ENCODE results near the gene GATAD2B. TPM values are rescaled to one million over a fixed set of nuclear protein-coding genes. Genes with fewer than 3 reads are reported as not detected.

Gene GATAD2B
- total and polyA plus RNA-seq, 8 donors = 31.5 to 41.5 (median 33.1) TPM

DNA sequence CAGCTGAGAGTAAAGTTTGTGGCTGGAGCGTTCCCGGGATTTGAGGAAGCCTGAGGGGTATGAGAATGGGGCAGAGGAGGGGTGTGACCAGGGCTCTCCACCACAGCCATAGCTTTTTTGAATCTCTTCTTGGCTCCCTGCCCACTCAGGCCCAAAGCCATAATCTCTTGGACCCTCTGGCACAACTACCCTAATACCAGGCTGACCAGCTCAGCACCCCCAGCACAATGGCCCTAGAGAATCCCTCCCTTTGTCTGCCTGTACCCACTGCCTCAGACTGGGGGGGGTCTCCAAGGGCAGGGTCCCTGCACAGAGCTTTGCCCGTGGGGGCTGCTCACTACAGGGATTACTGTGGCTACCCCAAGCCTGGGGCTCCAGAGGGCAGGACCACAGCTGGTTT lies 16.2 kb upstream of the GATAD2B start:
- TF ChIP-seq CTCF (IDR thresholded peaks at IDR 0.05) = no peak
- intact Hi-C loops (cut with DNase I) = no loop called here
- no peak for ATAC-seq
- H3K4me1 ChIP-seq = peaks cover 0 to 21% of the 10 kb centered on the region in 2 donors
- H3K27ac ChIP-seq = no peak overlapping the region
- H3K9me3 ChIP-seq = no peaks in the 10 kb centered on the region
- DNase-seq = no peak
- H3K36me3 ChIP-seq = peaks cover 0 to 97% of the 10 kb centered on the region in 2 donors
- no peak overlapping the region for H3K4me3 ChIP-seq
- no peaks in the 10 kb centered on the region for H3K27me3 ChIP-seq

GRCh38 chr1:153937331-153937730 lies 14.6 kb upstream of the GATAD2B start:
- Histone ChIP-seq H3K27me3 (no peaks in the 10 kb centered on the region), H3K4me1 (peaks cover 0 to 4% of the 10 kb centered on the region in 2 donors), H3K36me3 (peaks cover 0 to 100% of the 10 kb centered on the region in 2 donors), H3K4me3 (no peak overlapping the region), H3K27ac (no peak overlapping the region), H3K9me3 (no peaks in the 10 kb centered on the region)
- no peak for TF ChIP-seq CTCF (IDR thresholded peaks at IDR 0.05)
- DNase-seq (no peak), ATAC-seq (no peak)
- intact Hi-C loops (cut with DNase I) = no loop called here

- Histone ChIP-seq H3K4me3 (no peak overlapping the region), H3K27ac (no peak overlapping the region), H3K36me3 (peaks cover 0 to 100% of the 10 kb centered on the region in 2 donors), H3K4me1 (peaks cover 0 to 3% of the 10 kb centered on the region in 2 donors), H3K9me3 (no peaks in the 10 kb centered on the region), H3K27me3 (no peaks in the 10 kb centered on the region)
- DNase-seq (peak in 1 of 4 donors; percentile 11), ATAC-seq (no peak)
- TF ChIP-seq CTCF (IDR thresholded peaks at IDR 0.05) = no peak
- intact Hi-C loops (cut with DNase I) = no loop called here
These were observed 13.4 kb upstream of the GATAD2B start for GRCh38 chr1:153936011-153936802.

DNA sequence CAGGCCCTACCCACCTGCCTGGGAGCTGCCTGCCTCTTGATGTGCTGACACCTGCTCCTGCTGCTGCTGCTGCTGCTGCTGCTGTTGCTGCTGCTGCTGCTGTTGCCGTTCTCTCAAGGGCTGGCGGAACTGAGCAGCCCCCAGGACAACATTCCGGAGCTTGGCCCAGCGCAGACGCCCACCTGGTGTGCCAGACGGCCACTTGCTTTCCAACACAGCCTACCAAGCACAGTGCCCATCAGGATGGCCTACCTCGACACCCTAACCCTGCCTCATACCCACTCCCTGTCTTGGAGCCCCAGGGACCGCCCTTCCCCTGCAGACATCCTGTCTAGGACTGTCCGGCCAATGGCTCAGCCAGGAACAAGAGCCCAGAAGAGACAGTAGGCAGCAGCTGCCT lies 12.0 kb upstream of the GATAD2B start:
- Histone ChIP-seq H3K27me3 (no peaks in the 10 kb centered on the region), H3K27ac (no peak overlapping the region), H3K36me3 (peaks cover 0 to 100% of the 10 kb centered on the region in 2 donors), H3K9me3 (no peaks in the 10 kb centered on the region), H3K4me1 (peaks cover 0 to under 1% of the 10 kb centered on the region in 2 donors), H3K4me3 (no peak overlapping the region)
- intact Hi-C loops (cut with DNase I) = no loop called here
- ATAC-seq (no peak), DNase-seq (peak in 1 of 4 donors; percentile 12)
- TF ChIP-seq CTCF (IDR thresholded peaks at IDR 0.05) = no peak

- Histone ChIP-seq H3K36me3 (peaks cover 0 to 100% of the 10 kb centered on the region in 2 donors), H3K9me3 (no peaks in the 10 kb centered on the region), H3K4me1 (peaks cover 0 to 3% of the 10 kb centered on the region in 2 donors), H3K27me3 (no peaks in the 10 kb centered on the region), H3K4me3 (no peak overlapping the region), H3K27ac (no peak overlapping the region)
- DNase-seq (no peak), ATAC-seq (no peak)
- intact Hi-C loops (cut with DNase I) = no loop called here
- no peak for TF ChIP-seq CTCF (IDR thresholded peaks at IDR 0.05)
These were observed 11.2 kb upstream of the GATAD2B start for GRCh38 chr1:153933955-153934354.
